Measurements from ENCODE around the gene ANK3.

DNA sequence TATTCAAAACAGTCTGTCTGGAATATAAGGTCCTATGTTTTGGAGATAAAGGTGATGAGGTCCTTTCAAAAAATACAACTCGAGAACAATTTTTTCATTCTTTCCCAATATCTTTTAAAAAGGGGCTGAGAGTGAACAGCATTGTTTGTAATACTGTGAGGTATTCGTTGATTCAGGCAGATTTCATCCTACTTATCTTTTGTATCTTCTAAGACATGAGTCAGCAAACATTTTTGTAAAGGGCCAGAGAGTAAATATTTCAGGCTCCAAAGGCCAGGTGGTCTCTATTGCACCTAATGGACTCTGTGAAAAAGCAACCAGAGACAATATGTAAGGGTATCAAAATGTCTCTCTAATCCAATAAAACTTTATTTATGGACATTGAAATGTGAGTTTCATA, 8.1 kb upstream of the ANK3 start:
- no peak for TF ChIP-seq EZH2 (IDR thresholded peaks at IDR 0.05; ENCODE audit: insufficient read depth, poor library complexity, severe bottlenecking)
- TF ChIP-seq EZH2phosphoT487 (IDR thresholded peaks at IDR 0.05; ENCODE audit: insufficient read depth, low read depth) = no peak
